Loucy (cell line): Measurements from ENCODE around the gene FSTL5.
A peak's percentile ranks its signal among the peaks of the same experiment; 100 is the strongest.

ENCODE experiments used
- H2AFZ ChIP-seq: fragments of 200-600 bp; sonication (generic); 2 replicates; pipeline ENCODE4 v1.6.0; 2016; ENCODE audit warnings: antibody characterized with exemption, mild to moderate bottlenecking, low read length, moderate library complexity
- H3F3A ChIP-seq: fragments of 200-600 bp; 2 replicates; pipeline ENCODE4 v1.6.0; 2016; ENCODE audit warnings: antibody characterized with exemption, low read depth, mild to moderate bottlenecking
- H3K27me3 ChIP-seq: fragments of 200-600 bp; sonication (generic); 2 replicates; pipeline ENCODE4 v1.6.1; 2014; ENCODE audit warnings: low read length, mild to moderate bottlenecking; ENCODE audit not compliant: insufficient read depth, poor library complexity, severe bottlenecking
- H3K36me3 ChIP-seq: fragments of 200-600 bp; sonication (generic); 2 replicates; pipeline ENCODE4 v1.6.1; 2016; ENCODE audit warnings: low read length; ENCODE audit not compliant: insufficient read depth
- H3K4me1 ChIP-seq: fragments of 200-600 bp; sonication (generic); 2 replicates; pipeline ENCODE4 v1.5.1; 2014; ENCODE audit warnings: low read length, mild to moderate bottlenecking; ENCODE audit not compliant: insufficient read depth, poor library complexity, severe bottlenecking
- H3K4me2 ChIP-seq: fragments of 200-600 bp; sonication (generic); 2 replicates; pipeline ENCODE4 v1.6.0; 2014; ENCODE audit warnings: antibody characterized with exemption, low read length, low read depth, mild to moderate bottlenecking; ENCODE audit not compliant: poor library complexity, severe bottlenecking
- H3K4me3 ChIP-seq: fragments of 200-600 bp; sonication (generic); 2 replicates; pipeline ENCODE4 v1.5.1; 2014; ENCODE audit warnings: low read length, mild to moderate bottlenecking, mixed read lengths; ENCODE audit not compliant: poor library complexity, severe bottlenecking
- H3K79me2 ChIP-seq: fragments of 200-600 bp; sonication (generic); 2 replicates; pipeline ENCODE4 v1.6.1; 2014; ENCODE audit warnings: low read length; ENCODE audit not compliant: insufficient read depth
- H3K9ac ChIP-seq: fragments of 200-600 bp; sonication (generic); 2 replicates; pipeline ENCODE4 v1.6.0; 2014; ENCODE audit warnings: mild to moderate bottlenecking, low read depth, low read length, moderate library complexity; ENCODE audit not compliant: poor library complexity, severe bottlenecking
- H3K9me2 ChIP-seq: fragments of 200-600 bp; sonication (generic); replicated peaks from 2 replicates; pipeline ENCODE4 v1.6.1; 2016; ENCODE audit warnings: low read depth, low read length, mixed read lengths
- H3K9me3 ChIP-seq: fragments of 200-600 bp; sonication (generic); 2 replicates; pipeline ENCODE4 v1.6.1; 2014; ENCODE audit warnings: mild to moderate bottlenecking, antibody characterized with exemption, low read length, low read depth; ENCODE audit not compliant: insufficient read depth
- H4K20me1 ChIP-seq: fragments of 200-600 bp; sonication (generic); 2 replicates; pipeline ENCODE4 v1.6.0; 2014; ENCODE audit warnings: antibody characterized with exemption, low read length, mild to moderate bottlenecking; ENCODE audit not compliant: insufficient read depth, poor library complexity, severe bottlenecking
- CTCF ChIP-seq: fragments of 200-600 bp; sonication (generic); conservative IDR thresholded peaks from 2 replicates; pipeline ENCODE4 v1.5.1; 2014; ENCODE audit warnings: mild to moderate bottlenecking, antibody characterized with exemption, low read length
- EZH2phosphoT487 ChIP-seq: fragments of 200-600 bp; IDR thresholded peaks from 2 replicates; pipeline ENCODE4 v1.6.1; 2018; ENCODE audit warnings: antibody characterized with exemption, mild to moderate bottlenecking, moderate library complexity, borderline replicate concordance

Gene FSTL5

GRCh38 chr4:162139412-162139811 lies 24.4 kb downstream of the FSTL5 start:
- TF ChIP-seq EZH2phosphoT487 = no peak
- Histone ChIP-seq H3K36me3 (no peaks in the 10 kb centered on the region), H2AFZ (no peak overlapping the region), H3K4me2 (no peak overlapping the region), H3K9ac (no peak overlapping the region), H3K4me3 (no peak overlapping the region), H3K27me3 (no peaks in the 10 kb centered on the region), H3K4me1 (no peaks in the 10 kb centered on the region), H3F3A (no peaks in the 10 kb centered on the region), H4K20me1 (no peaks in the 10 kb centered on the region), H3K79me2 (no peaks in the 10 kb centered on the region), H3K9me2 (no peaks in the 10 kb centered on the region), H3K9me3 (no peaks in the 10 kb centered on the region)

- no peaks in the 10 kb centered on the region for H3K36me3 ChIP-seq
- H3K79me2 ChIP-seq = no peaks in the 10 kb centered on the region
- no peaks in the 10 kb centered on the region for H3K9me2 ChIP-seq
- no peaks in the 10 kb centered on the region for H3K4me1 ChIP-seq
- no peak overlapping the region for H3K4me2 ChIP-seq
- H2AFZ ChIP-seq = no peak overlapping the region
- no peaks in the 10 kb centered on the region for H4K20me1 ChIP-seq
- H3F3A ChIP-seq = no peaks in the 10 kb centered on the region
- H3K9me3 ChIP-seq = no peaks in the 10 kb centered on the region
- no peak overlapping the region for H3K4me3 ChIP-seq
- no peaks in the 10 kb centered on the region for H3K27me3 ChIP-seq
- TF ChIP-seq EZH2phosphoT487 (no peak), CTCF (0 out of 2 replicates have a peak, but pooled peaks have one; percentile 21)
- no peak overlapping the region for H3K9ac ChIP-seq
These were observed 32.5 kb downstream of the FSTL5 start for GRCh38 chr4:162131256-162131655.

GRCh38 chr4:162126729-162127128 lies 37.1 kb downstream of the FSTL5 start:
- no peaks in the 10 kb centered on the region for H4K20me1 ChIP-seq
- no peaks in the 10 kb centered on the region for H3K79me2 ChIP-seq
- H2AFZ ChIP-seq = no peak overlapping the region
- H3K4me2 ChIP-seq = no peak overlapping the region
- H3F3A ChIP-seq = no peaks in the 10 kb centered on the region
- no peaks in the 10 kb centered on the region for H3K9me2 ChIP-seq
- H3K4me1 ChIP-seq = no peaks in the 10 kb centered on the region
- H3K9ac ChIP-seq = no peak overlapping the region
- TF ChIP-seq CTCF (no peak), EZH2phosphoT487 (no peak)
- H3K36me3 ChIP-seq = no peaks in the 10 kb centered on the region
- no peaks in the 10 kb centered on the region for H3K9me3 ChIP-seq
- no peaks in the 10 kb centered on the region for H3K27me3 ChIP-seq
- no peak overlapping the region for H3K4me3 ChIP-seq

- TF ChIP-seq CTCF (no peak), EZH2phosphoT487 (no peak)
- Histone ChIP-seq H3F3A (no peaks in the 10 kb centered on the region), H3K36me3 (no peaks in the 10 kb centered on the region), H4K20me1 (no peaks in the 10 kb centered on the region), H3K4me3 (no peak overlapping the region), H3K9me3 (no peaks in the 10 kb centered on the region), H3K4me2 (no peak overlapping the region), H3K9me2 (no peaks in the 10 kb centered on the region), H2AFZ (no peak overlapping the region), H3K9ac (no peak overlapping the region), H3K79me2 (no peaks in the 10 kb centered on the region), H3K27me3 (no peaks in the 10 kb centered on the region), H3K4me1 (no peaks in the 10 kb centered on the region)
These were observed 46.7 kb downstream of the FSTL5 start for GRCh38 chr4:162117051-162117450.
